GM18867 (cell line): ENCODE data around the gene DNAJC5.
"Not testable (repeated sequence)": the region's sequence is repeated elsewhere in the genome, so short reads cannot be mapped to it uniquely, and the experiment has no call there.

Experiments
- ATAC-seq: cut with Tn5 transposase; IDR thresholded peaks from one replicate; pipeline ENCODE4 v1.9.1; 2021; ENCODE audit warnings: mild to moderate bottlenecking, moderate library complexity; ENCODE audit not compliant: unreplicated experiment

DNAJC5 gene, protein sequence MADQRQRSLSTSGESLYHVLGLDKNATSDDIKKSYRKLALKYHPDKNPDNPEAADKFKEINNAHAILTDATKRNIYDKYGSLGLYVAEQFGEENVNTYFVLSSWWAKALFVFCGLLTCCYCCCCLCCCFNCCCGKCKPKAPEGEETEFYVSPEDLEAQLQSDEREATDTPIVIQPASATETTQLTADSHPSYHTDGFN

DNA sequence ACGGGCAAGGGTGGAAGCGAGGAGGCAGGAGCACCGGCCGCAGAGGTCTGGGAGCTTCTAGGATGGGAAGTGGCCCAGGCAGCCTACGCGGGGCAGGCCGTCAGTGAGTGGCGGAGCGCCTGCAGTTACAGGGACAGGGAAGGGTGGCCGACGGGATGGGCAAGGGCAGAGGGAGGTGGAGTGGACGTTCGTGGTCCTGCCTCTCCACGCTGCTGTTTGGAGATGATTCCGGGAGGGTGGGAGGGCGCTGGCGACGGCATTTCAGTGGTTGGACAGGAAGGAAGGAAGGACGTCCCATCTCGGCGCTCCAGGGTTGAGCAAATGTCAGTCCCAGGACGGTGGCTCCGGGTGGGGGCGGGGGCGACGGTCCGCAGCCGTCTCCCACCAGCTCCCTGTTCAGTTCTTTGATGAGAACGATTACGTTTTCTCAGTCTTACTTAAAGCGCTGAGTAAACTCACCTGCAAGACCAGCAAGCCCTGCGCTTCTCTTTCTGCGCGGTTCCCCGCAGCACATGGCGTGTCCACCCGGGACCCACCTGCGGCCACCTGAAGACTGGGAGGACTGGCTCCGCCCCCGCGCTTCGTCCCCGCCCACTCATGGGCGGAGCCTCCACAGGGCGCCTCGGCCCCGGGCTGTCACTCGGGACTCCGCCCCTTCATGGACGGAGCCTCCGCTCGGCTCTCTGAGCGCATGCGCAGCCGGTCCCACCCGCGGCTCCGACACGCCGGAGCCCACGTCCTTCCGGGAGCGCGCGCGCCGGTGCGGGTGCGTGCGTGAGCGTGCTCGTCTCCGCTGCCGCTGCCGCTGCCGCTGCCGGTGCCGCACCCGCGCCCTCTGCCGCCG lies at the start of gene DNAJC5:
Gene DNAJC5 (plus strand): TSS at position 769 of the 844 bp plus-strand sequence. CDS start 33,220 bp downstream, outside the sequence.
- peak; percentile 81 for ATAC-seq

DNA sequence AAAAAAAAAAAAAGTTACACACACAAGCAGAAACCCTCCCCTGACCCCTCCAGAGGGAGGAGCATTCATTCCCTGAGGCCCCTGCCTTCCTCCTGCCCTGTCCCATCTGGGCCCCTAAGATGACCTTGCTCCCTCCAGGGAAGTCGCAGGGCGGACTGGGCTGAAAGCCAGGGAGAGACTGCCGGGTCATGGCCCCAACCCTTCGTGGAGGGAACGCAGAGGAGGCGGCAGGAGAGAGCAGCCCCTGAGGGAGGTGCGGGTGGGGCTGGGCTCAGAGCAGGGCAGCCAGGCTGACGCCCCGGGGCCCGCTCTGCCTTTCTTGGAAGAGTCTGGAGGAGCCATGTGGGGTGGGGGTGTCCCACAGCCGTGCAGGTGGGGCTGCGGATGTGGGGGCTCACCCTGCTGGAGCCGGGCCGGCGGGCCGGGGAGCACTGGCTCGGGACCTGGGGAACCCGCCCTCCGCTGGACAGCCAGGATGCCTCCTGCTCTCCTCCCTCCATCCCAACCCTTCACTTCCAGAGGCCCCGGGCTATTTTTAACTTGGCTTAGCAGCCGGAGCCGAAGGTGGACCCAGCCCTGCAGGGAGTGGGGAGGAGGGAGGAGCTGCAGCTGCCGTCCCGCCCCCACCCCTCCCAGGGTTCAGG lies 48.7 kb upstream of the DNAJC5 start:
- no peak for ATAC-seq

DNA sequence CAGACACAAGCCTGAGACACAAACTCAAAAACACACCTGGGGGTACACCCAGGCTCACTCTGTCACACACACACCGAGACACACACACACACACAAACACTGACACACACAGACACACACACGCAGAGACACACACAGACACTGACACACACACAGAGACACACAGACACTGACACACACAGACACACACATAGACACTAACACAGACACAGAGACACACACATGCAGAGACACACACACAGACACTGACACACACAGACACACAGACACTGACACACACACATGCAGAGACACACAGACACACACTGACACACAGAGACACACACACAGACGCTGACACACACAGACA lies 48.1 kb upstream of the DNAJC5 start:
- no peak for ATAC-seq

DNA sequence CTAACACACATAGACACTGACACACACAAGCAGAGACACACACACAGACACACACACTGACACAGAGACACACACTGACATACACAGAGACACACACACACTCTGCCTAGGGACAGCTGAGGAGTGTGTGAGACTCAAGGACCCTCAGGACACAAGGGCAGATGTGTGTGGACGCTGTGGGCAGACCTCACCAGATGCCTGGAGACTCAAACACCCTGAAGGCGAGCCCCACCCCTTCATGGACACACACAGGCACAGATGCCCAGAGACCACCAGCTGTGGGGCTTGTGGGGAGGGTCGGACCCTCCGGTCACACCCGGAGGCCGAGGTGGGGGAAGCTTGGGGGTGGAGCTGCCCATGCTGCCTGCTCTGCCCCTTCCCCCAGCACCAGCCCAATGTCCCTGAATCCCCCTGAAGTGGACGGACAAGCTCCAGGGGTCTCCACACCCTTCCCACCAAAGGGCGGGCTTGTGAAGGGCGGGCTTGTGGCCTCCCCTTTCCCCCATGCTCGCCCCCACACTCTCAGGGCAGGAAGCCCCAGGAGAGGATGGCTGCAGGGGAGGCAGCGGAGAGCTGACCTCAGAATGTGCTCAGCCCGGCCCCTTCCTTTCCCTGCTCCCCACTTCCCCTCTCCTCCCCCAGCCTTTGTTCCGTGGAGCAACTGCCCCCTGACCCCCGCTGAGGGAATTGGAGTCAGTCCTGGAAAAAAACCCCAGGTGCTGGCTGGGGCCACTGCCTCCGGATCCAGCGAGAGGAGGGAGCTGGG lies 47.5 kb upstream of the DNAJC5 start:
- no peak for ATAC-seq

DNA sequence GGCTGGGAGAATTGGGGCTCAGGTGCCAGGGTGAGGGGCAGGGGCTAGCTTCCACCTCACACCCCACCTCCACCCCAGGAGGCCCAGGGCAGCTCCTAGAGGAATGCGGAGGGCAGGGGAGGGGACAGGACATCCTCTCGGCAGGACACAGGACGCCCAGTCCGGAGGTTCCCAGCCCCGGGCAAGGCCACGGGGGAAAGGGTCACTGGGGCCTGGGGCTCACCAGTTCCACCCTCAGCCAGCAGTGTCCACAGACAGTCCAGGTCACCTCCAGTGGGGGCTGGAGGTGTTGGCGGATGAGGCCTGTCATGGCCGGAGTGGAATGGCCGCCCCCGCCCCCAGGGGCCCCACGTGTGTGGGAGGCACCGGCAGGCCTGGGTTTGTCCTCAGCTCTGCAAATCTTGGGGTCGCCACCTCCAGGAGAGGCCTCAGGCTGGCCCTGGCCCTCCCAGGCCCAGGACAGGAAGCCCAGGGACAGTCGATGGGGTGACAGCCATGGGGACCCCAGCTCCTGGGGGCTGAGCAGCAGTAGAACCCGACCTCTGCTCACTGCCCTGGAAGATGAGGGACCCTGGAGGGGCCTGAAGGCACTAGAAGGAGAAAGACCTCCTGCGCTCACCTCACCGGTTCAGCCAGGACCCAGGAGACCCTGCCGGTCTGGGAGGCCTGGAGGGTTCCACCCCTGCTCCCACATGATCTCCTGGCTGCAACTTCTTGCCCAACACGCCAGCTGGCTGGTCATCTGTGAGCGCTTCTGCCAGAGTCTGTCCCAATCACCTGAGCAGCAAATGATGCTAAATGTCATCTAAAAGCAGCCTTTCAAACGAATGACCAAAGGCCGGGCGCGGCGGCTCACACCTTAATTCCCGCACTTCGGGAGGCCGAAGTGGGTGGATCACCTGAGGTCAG lies 46.7 kb upstream of the DNAJC5 start:
- no peak for ATAC-seq

DNA sequence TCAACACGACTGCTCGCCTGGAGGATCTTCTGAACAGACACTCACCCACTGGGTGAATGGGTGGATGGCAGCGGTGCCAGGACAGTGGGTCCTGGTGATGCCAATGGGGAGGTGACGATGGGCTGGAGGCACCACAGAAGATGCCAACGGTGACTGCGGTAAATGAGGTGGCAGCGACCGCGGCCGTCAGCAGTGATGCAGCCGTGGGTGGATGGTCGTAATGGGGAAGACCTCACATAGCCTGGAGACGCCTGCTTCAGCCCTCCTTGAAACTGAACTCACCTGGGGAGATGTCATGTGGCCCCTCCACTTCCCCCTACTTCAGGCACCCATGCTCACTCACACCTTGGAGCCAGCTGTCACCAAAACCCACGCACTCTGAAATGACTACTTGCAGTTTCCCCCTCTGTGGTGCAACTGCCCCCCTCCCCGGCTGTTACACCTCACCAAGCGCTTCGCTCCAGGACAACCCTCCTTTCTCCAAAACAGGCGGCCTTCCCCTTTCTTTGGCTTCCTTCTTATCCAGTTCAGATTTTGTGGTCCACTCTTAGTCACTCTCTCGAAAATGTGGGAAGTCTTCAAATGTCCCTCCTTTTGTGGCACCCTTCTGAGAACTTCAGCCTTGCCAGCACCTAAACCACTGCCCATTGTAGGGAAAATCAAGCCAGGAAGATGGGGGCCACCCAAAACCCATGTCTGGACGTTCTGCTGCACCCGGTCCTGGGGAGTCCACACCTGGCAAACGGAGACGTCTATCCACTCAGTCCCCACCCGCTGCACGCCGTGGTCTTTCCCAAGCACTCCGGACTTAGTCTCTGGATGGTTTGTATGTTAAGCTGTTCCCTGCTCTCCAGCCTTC lies 44.0 kb upstream of the DNAJC5 start:
- ATAC-seq, result peak; percentile 78

DNA sequence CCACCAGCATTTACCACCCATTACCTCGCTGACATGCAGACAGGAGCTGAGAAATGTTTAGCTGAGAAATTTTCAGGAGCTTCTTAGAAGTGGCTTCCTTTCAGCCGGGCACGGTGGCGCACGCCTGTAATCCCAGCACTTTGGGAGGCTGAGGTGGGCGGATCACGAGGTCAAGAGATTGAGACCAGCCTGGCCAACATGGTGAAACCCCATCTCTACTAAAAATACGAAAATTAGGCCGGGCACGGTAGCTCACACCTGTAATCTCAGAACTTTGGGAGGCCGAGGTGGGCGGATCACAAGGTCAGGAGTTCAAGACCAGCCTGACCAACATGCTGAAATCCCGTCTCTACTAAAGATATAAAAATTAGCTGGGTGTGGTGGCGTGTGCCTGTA lies 43.4 kb upstream of the DNAJC5 start:
- ATAC-seq, result not testable (repeated sequence)

DNA sequence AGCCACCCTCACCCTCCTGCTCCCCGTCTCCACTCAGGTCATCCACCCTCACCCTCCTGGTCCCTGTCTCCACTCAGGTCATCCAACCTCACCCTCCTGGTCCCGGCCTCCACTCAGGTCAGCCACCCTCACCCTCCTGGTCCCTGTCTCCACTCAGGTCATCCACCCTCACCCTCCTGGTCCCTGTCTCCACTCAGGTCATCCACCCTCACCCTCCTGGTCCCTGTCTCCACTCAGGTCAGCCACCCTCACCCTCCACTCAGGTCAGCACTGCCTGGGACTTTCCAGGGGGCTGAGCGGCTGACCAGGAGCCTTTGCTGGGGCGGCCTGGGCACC lies 41.2 kb upstream of the DNAJC5 start:
- not testable (repeated sequence) for ATAC-seq

DNA sequence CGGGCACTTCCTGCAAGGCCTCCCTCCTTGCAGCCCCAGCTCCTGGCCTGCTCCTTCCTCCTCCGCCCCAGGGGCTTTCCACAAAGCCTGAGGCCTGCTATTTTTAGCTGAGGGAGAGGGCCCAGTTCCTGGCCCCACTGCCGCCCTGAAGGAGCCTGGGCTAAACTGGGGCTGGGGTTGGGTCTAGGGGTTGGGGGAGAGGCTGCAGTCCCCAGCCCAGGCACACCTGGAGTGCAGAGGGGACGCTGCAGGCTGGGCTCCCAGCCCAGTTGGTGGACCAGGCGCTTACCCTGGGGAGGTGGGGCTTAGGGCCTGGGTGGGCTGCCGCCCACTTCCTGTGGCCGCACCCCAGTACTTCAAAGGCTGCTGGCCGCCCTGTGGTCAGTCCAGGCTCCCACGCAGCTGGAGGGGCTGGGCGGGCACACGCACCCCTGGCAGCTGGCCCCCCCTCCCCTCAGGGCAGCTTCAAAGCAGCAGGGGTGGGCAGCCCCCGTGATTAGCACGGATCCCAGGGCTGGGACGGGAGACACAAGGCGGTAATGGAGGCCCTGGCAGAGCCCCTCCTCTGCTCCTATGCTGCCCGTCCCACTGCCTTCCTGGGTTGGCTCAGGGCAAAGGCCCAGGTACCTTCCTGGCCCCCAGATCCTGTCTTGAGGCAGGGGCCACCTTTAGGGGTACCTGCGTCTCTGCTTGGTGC lies 40.7 kb upstream of the DNAJC5 start:
- no peak for ATAC-seq

DNA sequence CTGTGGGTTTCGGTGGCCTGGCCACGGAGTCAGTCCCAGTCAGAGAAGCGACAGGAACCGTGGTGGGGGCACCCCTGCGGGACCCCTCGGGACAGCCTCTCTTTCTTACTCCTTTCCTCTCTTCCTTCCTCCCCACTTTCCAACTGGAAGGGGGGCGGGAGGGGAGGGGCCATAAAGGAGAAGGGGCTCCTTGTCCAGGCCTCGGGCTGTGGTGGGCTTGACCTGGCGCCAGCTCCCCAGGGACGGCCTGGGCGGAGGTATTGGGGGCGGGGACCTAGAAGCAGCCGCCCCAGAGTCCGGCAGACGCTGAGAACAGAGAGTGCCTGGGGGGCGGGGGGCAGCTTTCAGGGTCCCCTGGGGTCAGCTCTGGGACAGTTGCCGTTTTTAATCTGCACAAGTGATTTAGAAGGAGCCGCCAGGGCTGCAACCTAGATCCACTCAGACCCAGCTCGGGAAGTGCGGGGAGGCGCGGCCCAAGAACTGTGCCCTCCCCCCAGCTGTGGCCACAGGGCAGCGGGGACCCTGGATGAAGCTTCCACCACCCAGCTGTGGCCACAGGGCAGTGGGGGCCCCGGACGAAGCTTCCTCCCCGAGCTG lies 40.1 kb upstream of the DNAJC5 start:
- no peak for ATAC-seq

DNA sequence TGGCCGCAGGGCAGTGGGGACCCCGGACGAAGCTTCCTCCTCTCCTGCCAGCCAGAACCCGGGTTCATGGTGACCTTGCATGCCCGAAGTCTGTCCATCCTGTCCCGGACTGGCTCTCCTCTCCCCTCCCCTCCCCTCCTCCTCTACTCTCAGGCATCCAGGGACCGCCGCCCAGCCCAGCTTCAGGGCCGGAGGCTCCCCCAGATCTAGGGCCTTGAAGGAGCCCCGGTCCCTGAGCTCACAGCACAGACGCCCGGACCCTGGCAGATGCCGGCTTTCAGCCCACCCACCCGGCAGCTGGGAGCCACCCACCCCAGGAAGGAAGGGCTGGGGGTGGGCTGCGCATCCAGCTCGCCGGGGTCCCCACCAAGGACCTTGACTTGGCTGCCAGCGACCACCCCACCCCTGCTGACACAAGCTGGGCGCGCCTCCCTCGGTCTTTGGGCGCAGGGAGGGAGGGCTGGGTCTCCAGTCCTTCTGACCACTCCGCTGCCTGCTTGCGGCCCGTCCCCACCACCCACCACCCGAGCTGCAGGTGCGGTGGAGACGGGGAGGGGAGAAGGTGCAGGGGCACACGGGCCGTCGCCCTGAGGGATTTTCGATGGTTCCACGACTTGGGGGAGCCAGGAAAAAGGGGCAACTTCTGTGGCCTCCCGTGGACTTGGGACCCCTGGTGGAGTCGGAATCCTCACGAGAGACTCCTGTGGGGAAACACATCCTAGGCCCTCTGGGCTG lies 39.4 kb upstream of the DNAJC5 start:
- ATAC-seq, result no peak

DNA sequence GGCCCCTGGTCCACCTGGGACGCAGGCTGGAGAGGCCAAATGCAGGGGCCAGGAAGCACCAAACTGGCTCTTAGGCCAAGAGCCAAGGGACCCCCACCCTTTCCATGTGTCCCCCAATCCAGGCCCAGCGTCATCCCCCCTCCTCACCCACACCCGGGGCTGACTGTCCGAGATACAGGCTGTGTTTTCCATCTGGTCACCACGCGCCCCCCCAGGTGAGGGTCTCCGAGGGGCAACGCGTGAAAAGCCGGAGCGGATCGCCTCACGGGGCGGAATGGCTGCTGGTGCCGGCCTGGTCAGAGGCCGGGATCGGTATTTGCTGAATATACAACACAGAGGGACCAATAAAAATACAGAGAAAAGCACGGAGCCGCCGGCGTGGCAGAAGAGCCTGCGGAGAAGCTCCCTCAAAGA lies 38.8 kb upstream of the DNAJC5 start:
- no peak for ATAC-seq

DNA sequence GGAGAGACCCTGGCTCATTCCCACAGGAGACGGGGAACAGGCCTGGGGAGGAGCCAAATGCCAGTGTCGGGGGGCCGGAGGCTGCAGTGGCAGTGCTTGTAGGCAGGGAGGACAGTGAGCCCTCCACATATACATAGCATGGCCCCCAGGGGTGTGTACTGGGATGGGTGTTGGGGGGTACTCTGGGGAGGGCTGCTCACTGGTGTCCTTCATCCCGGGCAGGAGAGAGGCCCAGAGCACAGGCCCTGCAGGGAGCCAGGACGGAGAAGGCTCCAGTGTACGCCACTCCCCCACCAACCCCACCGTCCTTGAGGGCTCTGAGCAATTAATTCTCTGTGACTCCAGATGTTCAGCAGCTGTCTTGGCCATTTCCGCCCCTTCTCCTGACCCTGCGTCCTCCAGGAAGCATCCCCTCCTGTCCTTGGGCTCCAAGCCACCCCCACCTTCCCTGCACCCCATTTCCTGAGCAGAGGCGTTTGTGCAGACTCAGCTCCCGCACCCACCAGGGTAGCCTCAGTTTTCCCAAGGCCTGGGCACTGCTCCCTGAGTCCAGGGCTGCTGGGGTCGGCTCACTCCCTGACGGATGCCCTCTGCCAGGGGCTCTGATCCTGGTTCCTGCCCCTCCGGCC lies 37.0 kb upstream of the DNAJC5 start:
- no peak for ATAC-seq

DNA sequence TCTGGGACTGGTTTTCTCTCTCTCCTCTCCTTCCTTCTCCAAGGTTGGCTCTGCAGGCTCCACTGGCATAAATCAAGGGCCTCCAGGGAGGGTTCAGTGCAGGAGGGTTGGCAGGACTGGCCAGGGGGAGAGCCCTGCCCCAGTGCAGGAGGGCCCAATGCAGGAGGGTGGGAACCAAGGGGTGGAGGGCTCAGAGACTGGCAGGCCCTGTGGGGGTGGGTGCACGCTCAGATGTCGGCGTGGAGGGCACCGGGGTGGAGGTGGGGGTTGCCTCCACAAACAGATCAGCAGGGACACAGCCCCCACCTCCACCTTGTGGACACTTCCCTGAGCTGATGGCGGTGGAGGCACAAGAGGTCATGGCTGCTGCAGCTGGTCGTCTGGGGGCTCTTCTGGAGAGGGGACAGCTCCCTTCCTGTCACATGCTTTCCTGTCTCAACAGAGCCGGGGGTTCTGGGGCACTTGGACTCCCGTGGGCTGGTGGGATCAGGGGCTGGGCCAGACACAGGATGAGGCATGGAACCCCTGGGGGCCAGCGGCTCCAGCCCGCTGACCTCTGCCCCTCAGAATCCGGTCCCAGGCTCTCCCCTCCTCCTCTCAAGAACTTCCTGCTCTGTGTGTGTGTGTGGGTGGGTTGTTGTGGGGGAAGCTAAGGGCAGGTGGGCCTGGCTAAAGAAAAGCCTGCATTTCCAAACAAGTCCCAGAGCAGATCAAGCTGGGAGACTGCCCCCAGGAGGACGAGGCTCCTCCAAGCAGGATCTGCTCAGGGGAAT lies 36.3 kb upstream of the DNAJC5 start:
- no peak for ATAC-seq

DNA sequence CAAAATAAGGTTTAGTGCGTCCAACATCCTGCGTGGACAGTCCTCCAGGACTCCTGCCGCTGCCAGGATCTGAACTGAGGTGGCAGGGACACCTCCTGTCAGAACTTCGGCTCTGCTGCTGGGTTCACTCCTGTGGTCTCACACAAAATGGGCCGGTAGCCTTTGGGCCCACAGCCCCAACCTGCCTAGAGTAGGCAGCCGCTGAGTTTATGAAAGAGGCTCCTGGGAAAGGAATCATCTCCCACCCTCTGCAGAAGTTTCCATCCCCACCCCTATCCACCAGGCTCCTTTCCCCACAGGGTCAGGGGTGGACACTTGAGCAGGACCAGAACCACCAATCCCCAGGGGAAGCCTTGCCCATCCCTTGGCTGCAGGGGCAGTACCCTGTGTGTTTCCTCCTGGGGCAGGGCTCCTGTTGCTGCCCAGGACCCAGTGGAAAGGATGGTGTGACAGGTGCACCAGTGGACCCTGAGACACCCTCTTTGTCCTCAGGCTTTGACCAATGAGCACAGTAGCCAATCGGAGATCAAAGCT lies 35.7 kb upstream of the DNAJC5 start:
- no peak for ATAC-seq

DNA sequence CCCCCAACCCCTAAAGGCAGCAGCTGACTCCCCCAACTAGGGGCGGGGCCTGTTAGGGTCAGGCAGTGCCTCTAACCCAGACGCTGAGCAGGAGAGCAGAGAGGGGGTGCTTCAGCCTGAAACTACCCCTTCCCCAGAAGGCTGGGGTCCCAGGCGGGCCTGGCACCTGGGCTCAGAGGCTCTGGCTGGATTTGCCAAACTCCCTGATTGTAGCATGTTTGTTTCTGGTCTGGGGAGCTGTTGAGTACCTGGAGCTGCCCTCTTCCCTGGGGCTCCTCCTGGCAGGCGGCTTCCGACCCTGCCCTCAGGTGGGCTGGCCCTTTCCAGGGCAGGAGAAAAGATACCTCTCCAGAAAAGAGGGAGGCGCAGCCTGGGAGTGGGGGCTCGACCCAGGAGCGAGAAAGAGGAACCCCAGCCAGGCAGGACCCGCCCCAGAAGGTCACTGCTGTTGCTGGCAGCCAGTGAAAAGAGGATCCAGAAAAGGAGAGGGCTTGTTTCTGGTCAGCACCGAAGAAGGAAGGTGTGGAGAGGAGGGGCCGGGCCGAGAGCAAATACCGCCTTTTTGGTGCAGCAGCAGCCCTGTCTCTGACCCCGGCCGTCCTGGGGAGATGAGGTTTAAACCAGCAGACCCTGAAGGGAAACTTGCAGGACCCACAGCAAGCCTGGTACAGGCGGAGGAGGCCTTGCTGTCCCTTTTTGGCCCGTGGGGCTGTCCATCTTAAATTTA lies 34.4 kb upstream of the DNAJC5 start:
- no peak for ATAC-seq
